LNCAP (cell line): Measurements from ENCODE around the gene DOCK9.

Experiments used
- CTCF ChIP-seq: fragments of 450-650 bp; IDR thresholded peaks from 2 replicates; pipeline ENCODE4 v1.5.1; 2017; ENCODE audit warnings: mild to moderate bottlenecking

DOCK9 gene

GRCh38 chr13:98941536-98941935 lies 36.3 kb downstream of the DOCK9 start:
- no peak for TF ChIP-seq CTCF

- no peak for TF ChIP-seq CTCF
These were observed 36.7 kb downstream of the DOCK9 start for GRCh38 chr13:98941126-98941525.

- TF ChIP-seq CTCF, result no peak
These were observed 37.4 kb downstream of the DOCK9 start for GRCh38 chr13:98940325-98941001.

GRCh38 chr13:98939660-98940191 lies 38.1 kb downstream of the DOCK9 start:
- TF ChIP-seq CTCF, result no peak

- no peak for TF ChIP-seq CTCF
These were observed 39.1 kb downstream of the DOCK9 start for GRCh38 chr13:98938801-98939200.

GRCh38 chr13:98937911-98938381 lies 39.9 kb downstream of the DOCK9 start:
- TF ChIP-seq CTCF, result no peak

GRCh38 chr13:98934243-98934642 lies 43.6 kb downstream of the DOCK9 start:
- TF ChIP-seq CTCF, result no peak
